Activated naive CD4-positive, alpha-beta T cell (primary cell): Measurements from ENCODE around the gene COQ5.
A peak's percentile ranks its signal among the peaks of the same experiment; 100 is the strongest.
"Not testable (repeated sequence)": the region's sequence is repeated elsewhere in the genome, so short reads cannot be mapped to it uniquely, and the experiment has no call there.

Experiments used
- DNase-seq, 4 experiments: peaks; one replicate each; lab custom pipeline; 2025; lab: John Stamatoyannopoulos, UW

COQ5 gene

DNA sequence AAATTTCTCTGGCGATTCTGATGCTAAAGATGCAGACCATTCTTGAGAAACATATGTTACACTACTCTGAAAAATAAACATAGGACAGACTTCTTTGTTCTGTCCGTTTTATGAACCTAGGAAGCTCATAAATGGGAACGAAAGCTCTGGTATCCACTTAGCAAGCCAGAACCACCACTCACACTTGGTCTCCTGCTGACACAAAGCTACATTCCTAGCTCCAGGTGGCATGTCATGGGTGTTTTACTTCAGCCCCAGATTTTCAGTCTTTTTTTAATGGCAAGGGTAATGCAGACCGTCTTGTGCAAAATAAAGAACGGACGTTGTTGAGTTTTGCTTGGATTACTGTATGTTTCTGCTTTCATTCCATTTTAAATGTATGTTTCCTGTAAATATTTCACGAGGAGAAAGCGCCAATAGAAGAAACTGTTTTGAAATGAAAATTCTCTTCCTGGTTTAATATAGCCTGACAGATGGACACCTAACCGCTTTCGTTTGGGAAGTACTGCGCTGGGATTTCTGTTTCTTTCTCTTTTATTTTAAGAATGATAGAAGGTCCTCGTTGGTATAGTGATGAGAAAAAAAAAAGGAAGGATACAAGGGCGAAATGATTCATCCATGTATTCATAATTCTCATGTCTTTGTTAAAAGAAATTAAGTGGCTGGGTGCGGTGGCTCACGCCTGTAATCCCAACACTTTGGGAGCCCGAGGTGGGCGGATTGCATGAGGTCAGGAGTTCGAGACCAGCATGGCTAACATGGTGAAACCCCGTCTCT is 871 bp upstream of the COQ5 start:
- no peak for DNase-seq

DNA sequence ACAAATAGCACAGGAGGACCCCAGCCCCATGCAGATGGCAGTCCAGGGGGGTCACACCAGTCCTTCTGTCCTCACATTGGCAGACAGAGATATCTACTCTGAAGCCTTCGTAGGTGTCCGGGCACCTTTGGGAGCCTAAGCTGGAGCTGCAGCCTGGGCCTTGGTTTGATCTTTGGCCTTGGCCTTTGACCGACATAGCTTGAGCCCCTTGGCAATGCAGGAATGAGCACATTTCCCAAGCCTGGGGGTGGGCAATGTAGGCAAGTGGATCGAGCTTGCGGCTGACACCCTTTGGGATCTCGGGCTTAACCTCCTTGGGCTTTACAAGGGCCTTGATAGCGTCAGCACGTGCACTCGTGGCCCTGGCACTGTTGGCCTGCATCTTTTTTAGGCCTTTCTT is 6.4 kb downstream of the COQ5 start:
- DNase-seq, result no peak

DNA sequence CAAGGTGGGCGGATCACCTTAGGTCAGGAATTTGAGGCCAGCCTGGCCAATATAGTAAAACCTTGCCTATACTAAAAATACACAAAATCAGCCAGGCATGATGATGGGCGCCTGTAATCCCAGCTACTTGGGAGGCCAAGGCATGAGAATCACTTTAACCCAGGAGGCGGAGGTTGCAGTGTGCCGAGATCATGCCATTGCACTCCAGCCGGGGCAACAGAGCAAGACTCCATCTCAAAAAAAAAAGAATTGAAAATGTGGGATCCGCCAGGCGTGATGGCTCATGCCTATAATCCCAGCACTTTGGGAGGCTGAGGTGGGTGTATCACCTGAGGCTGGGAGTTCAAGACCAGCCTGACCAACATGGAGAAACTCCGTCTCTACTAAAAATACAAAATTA is 9.6 kb downstream of the COQ5 start:
- DNase-seq, result not testable (repeated sequence)

DNA sequence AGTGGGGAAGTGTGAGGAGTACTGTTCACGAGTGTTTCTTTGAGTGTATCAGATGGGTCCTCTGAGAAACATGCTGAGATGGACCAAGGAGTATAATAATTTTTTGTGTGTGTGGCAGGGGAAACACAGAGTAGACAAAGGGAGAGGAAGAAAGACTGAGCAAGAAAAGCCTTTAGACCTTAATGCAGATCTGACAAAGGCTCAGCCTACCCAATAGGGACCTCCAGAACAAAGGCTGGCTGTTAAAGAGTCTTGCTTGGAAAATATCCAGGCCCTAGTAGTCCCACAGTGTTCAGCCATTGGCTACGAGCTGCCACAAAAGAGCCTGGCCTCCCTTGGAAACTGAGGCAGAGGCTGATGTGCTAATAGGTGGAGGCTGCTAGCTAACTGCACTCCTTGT is 13.5 kb downstream of the COQ5 start:
- no peak for DNase-seq

- DNase-seq, result no peak
Measured at GRCh38 chr12:120514002-120514401, 15.0 kb downstream of the COQ5 start.

GRCh38 chr12:120508537-120508936 is 20.4 kb downstream of the COQ5 start:
- no peak for DNase-seq

DNA sequence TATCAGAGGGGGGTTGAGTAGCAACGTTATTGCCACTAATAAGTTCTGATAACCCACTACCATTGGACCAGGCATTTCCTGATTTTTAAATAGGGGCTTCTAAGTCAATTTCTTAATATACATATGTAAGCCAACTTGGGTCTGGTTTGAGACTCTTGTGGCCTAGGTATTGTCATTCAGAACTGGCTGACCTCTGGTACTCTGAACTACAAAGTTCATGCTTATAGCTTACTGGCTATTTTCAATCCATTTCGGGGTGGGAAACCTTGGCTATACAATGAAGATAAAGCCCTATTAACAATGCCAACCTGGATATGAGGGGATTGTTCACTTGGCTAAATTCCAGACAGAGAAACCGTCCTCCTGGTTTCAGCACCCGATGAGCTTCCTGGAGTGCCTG is 24.4 kb downstream of the COQ5 start:
- DNase-seq, result no peak

- DNase-seq, result no peak
Measured at GRCh38 chr12:120500581-120500980, 28.4 kb downstream of the COQ5 start.

DNA sequence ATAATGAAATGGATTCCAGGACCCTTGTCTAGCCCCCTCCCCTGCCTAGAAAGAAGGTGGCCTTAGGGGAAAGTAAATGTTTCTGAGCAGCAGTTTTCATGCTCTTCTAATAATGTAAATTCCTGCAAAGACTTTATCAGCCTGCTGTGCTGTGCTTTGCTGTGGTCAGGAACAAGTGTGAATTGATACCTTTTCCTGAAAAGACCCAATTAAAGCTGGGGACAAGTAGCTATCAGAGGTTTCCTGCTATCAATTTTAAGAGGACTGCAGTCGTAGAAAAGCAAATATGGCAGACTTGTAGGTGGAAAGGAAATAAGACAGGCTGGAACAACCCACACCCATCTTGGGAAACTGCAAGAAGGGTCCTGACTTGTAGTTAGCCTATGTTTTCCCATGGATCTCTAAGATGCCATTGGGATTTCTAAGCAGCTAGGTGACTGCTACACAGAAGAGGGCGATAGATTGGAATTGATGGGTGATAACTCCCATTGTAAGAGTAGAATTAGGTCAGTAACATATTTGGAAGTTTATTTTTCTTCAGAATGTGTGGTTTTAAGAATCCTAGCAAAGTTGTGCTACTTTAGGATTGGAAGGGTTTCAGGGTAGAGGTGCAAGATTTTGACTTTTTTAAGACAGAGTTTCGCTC is 30.0 kb downstream of the COQ5 start:
- no peak for DNase-seq

GRCh38 chr12:120497524-120498150 is 31.3 kb downstream of the COQ5 start:
- no peak for DNase-seq

DNA sequence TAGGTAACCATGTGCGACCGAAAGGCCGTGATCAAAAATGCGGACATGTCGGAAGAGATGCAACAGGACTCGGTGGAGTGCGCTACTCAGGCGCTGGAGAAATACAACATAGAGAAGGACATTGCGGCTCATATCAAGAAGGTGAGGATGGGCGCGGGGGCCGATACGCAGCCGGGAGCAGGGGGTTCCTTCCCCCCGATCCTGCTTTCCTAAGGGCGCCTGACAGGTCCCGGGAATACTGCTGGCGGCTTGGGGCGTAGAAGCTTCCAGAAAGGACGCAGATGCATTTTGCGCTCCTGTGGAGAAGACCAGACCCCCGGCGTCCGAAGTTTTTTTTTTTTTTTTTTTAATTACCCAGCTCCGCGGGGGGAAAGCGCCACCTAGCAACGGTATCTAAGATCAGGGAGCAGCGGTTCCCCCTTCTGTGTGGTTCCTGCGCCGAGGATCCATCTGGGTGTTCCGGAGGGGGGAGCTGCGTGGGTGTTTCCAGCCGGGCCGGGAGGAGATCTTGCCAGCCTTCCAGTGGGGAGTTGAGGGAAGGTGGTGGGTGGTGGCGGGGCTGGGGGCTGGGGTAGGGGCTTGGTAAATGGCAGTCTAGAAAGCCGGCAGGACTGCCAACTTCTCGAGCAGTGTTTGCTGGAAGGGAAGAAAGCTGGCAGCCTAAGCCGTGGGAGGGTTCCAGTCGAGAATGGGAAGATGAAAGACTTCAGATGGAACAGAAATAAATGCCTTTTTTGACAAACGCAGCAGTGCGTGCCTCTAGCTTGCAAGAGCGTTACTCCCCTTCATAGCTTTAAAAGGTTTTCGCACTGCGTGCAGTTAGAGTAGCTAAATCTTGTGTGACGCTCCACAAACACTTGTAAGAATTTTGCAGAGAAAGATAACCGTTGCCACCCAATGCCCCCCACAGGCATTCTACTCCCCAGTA is 32.3 kb downstream of the COQ5 start:
- DNase-seq, result peak in 3 of 4 experiments; percentile 19 to 27 (median 21)

- DNase-seq, result peak; percentile 92 to 97 (median 96)
Measured at GRCh38 chr12:120495731-120496412, 33.1 kb downstream of the COQ5 start, which contains the start of gene DYNLL1. Gene DYNLL1, plus strand, starts transcription at chr12:120496113. Its CDS starts 309 bp downstream, at chr12:120496422.

GRCh38 chr12:120495186-120495730 is 33.7 kb downstream of the COQ5 start:
- DNase-seq, result no peak

DNA sequence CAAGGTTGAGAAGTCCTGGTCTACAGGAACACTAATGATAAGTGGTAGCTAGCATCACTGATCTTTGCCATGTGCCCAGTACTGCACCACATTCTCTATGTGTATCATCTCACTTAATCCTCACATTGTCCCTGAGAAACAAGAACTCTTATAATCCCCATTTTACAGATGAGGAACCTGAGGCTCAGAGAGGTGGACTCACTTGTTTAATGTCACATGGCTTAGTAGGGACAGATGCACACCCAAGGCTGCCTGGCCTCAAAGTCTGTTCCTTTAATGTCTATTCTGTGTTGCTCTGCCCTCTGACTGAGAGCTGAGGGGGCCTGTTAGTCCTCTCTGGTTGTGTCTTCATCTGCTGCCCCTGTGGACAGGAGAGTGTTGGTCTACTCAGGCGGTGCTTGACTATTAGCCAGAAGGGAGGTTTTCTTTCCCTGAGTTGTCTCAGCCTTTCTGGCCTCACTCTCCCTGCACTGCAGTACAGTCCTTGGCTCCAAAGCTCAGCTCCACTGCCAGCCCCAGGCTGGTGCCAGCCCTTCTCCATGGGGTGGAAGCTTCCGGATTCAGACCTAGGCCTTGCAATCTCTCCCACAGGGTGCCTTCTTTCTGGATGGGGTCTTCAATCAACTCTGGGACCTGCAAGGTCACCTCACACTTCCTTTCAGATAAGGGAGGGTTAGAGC is 38.0 kb downstream of the COQ5 start:
- no peak for DNase-seq

- no peak for DNase-seq
Measured at GRCh38 chr12:120490325-120490724, 38.6 kb downstream of the COQ5 start.

GRCh38 chr12:120489018-120489417 is 39.9 kb downstream of the COQ5 start:
- no peak for DNase-seq

DNA sequence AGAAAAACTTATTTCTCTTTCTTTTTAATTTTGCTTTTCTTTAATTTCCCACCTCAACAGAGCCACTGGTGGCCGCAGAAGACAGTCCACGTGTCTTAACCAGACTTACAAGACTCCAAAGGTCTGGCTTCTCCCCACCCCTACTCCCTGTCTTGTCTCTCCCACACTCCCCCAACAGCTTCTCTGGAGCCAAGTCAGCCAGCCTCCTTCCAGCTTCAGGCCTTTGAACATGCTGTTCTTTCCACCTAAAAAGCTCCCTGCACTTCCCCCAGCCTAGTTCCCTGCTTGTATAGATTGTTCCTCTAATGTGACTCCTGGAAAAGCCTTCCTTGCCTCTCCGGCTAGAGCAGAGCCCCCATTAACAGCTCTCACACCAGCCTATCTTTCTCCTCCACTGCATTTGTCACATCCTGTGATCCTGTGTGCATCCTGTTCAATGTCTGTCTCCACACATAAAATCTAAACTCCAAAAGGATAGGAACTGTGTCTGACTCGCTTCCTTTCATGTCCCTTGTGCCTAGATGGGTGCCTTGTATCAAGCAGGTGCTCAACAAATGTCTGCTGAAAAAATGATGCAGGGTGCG is 40.8 kb downstream of the COQ5 start:
- no peak for DNase-seq

GRCh38 chr12:120487552-120487951 is 41.4 kb downstream of the COQ5 start:
- not testable (repeated sequence) for DNase-seq

DNA sequence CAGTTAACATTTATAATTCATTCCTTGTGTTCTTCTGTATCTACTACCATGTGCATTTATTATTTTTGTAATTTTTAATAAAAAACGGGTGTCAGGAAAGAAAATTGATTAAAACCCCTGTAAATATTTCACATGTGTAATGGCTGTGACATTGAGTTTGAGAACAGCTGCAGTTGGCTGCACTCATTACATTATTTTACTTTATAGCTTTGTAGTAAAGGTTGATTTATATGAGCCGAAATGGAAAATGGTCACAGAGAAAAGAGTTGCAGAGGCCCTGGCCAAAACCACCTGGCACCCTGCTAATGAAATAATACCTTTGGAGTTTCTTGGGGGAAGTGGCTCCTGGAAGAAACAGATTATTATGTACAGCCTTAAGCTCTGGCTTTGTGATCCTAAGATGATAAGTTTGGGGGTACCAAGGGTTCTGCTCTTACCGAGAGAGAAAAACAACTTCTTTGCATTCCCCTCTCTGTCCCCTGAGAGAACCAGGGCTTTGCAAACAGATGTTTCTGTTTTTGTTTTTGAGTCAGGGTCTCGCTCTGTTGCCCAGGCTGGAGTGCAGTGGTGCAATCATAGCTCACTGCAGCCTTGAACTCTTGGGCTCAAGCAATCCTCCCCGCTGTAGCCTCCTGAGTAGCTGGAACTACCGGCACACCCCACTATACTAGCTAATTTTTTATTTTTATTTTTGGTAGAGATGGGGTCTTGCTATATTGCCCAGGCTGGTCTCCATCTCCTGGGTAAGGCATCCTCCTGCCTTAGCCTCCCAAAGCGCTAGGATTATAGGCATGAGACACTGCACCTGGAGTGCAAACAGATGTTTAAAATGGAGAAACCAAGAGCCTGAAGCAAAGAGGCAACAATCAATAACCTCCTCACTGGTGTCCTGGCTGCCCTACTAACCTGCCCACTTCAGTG is 42.7 kb downstream of the COQ5 start:
- no peak for DNase-seq
